Liver (tissue), 9 donors: ENCODE data around the gene PDGFC. TPM values are rescaled to one million over a fixed set of nuclear protein-coding genes. Genes with fewer than 3 reads are reported as not detected.

ENCODE experiments used
- DNase-seq: peaks from one replicate; pipeline ENCODE4 v3.0.0-alpha.2; 2017; ENCODE audit warnings: low spot score
- H3K27ac ChIP-seq, 2 donors: one replicate each; pipeline ENCODE4 v1.7.0; 2013; ENCODE audit warnings: inconsistent platforms in 2 of 2, low read length in 2 of 2, control low read depth in 1 of 2, low read depth in 1 of 2, mild to moderate bottlenecking in 1 of 2
- H3K27me3 ChIP-seq, 4 donors: one replicate each; pipeline versions ENCODE4 v1.6.1 to v1.7.0; 2013; ENCODE audit warnings: low read length in 3 of 4, inconsistent platforms in 1 of 4, mild to moderate bottlenecking in 1 of 4, moderate library complexity in 1 of 4; ENCODE audit not compliant: control insufficient read depth in 4 of 4, insufficient read depth in 4 of 4
- H3K36me3 ChIP-seq, 4 donors: one replicate each; pipeline versions ENCODE4 v1.6.1 to v1.7.0; 2013; ENCODE audit warnings: low read length in 3 of 4, mild to moderate bottlenecking in 3 of 4, low read depth in 1 of 4, moderate library complexity in 1 of 4; ENCODE audit not compliant: control insufficient read depth in 4 of 4, insufficient read depth in 3 of 4
- H3K4me1 ChIP-seq, 4 donors: one replicate each; pipeline versions ENCODE4 v1.6.1 to v1.7.0; 2013; ENCODE audit warnings: low read length in 3 of 4, mild to moderate bottlenecking in 3 of 4, moderate library complexity in 1 of 4; ENCODE audit not compliant: control insufficient read depth in 4 of 4, insufficient read depth in 4 of 4
- H3K4me3 ChIP-seq, 3 donors: one replicate each; pipeline versions ENCODE4 v1.6.1 to v1.7.0; 2013; ENCODE audit warnings: low read length in 3 of 3, control low read depth in 1 of 3, low read depth in 1 of 3, mild to moderate bottlenecking in 1 of 3
- H3K9ac ChIP-seq, 2 donors: one replicate each; pipeline ENCODE4 v1.7.0; 2013; ENCODE audit warnings: low read length in 2 of 2, mild to moderate bottlenecking in 2 of 2, moderate library complexity in 2 of 2, control low read depth in 1 of 2, low read depth in 1 of 2
- H3K9me3 ChIP-seq, 4 donors: one replicate each; pipeline versions ENCODE4 v1.6.1 to v1.7.0; 2013; ENCODE audit warnings: low read length in 3 of 4; ENCODE audit not compliant: control insufficient read depth in 4 of 4
- EGR1 ChIP-seq, 2 donors: IDR thresholded peaks; 2 replicates each; pipeline ENCODE4 v1.6.1; 2016 to 2018; ENCODE audit warnings: antibody characterized with exemption in 2 of 2, low read depth in 2 of 2
- HNF4A ChIP-seq, 2 donors: conservative IDR thresholded peaks; 2 replicates each; pipeline ENCODE4 v1.6.1; 2016; ENCODE audit warnings: antibody characterized with exemption in 2 of 2, mild to moderate bottlenecking in 2 of 2
- HNF4G ChIP-seq: IDR thresholded peaks from 2 replicates; pipeline ENCODE4 v1.6.1; 2016; ENCODE audit warnings: antibody characterized with exemption
- JUND ChIP-seq, 2 donors: IDR thresholded peaks; 2 replicates each; pipeline ENCODE4 v1.6.1; 2016; ENCODE audit warnings: antibody characterized with exemption in 2 of 2
- NR2F2 ChIP-seq: IDR thresholded peaks from 2 replicates; pipeline ENCODE4 v1.6.1; 2016; ENCODE audit warnings: antibody characterized with exemption
- RAD21 ChIP-seq, 2 donors: IDR thresholded peaks; 2 replicates each; pipeline ENCODE4 v1.6.1; 2016; ENCODE audit warnings: antibody characterized with exemption in 2 of 2, mild to moderate bottlenecking in 2 of 2
- RXRA ChIP-seq, 2 donors: IDR thresholded peaks; 2 replicates each; pipeline ENCODE4 v1.6.1; 2017 to 2018; ENCODE audit warnings: antibody characterized with exemption in 2 of 2, mild to moderate bottlenecking in 1 of 2
- SP1 ChIP-seq: IDR thresholded peaks from 2 replicates; pipeline ENCODE4 v1.6.1; 2018; ENCODE audit warnings: antibody characterized with exemption, mild to moderate bottlenecking
- TAF1 ChIP-seq: conservative IDR thresholded peaks from 2 replicates; pipeline ENCODE4 v1.6.1; 2016; ENCODE audit warnings: antibody characterized with exemption, mild to moderate bottlenecking
- WGBS: extraction: QIAGEN DNeasy Blood & Tissue Kit; methylation state at CpG from one replicate; pipeline ENCODE4 v1.1.7; 2013; 5-methylcytosine and 5-hydroxymethylcytosine counted together
- polyA plus RNA-seq, 2 donors: library from polyadenylated mRNA; stranded (reverse) in 1 of 2; unstranded in 1 of 2; fragments of 200-250 nt in 1 of 2; fragments of >200 nt in 1 of 2; fragmentation: Nextera tagmentation in 1 of 2; extraction: Ambion mirVana in 1 of 2; gene quantifications; one replicate each; pipeline versions ENCODE4 v1.2.1 to v1.2.3, GENCODE V29; 2013 to 2015
- total RNA-seq, 2 donors: library from RNA; depleted of rRNA; stranded (reverse); fragments of >200 nt; gene quantifications; one replicate each; pipeline ENCODE4 v1.2.3, GENCODE V29; 2014
- TF ChIP-seq, protein P1 (sequence below): IDR thresholded peaks from 2 replicates; pipeline ENCODE4 v1.6.1; 2016; ENCODE audit warnings: antibody characterized with exemption, mild to moderate bottlenecking
- TF ChIP-seq, protein P2 (sequence below): IDR thresholded peaks from 2 replicates; pipeline ENCODE4 v1.6.1; 2016; ENCODE audit warnings: antibody characterized with exemption
- TF ChIP-seq, protein P3 (sequence below): fragments of 150-350 bp; IDR thresholded peaks from 2 replicates; pipeline ENCODE4 v1.5.1; 2017; ENCODE audit warnings: improper control_type of control experiment, low read depth, low read length; ENCODE audit not compliant: missing input control
- TF ChIP-seq, protein P4 (sequence below): IDR thresholded peaks from 2 replicates; pipeline ENCODE4 v1.6.1; 2016; ENCODE audit warnings: antibody characterized with exemption
- donor health status: healthy.
- donor health status: healthy.
- donor health status: healthy.
- donor health status: healthy.
- donor health status: healthy.

Gene PDGFC
- total and polyA plus RNA-seq, 4 donors: 5.8 to 25.7 (median 9.7) TPM

DNA sequence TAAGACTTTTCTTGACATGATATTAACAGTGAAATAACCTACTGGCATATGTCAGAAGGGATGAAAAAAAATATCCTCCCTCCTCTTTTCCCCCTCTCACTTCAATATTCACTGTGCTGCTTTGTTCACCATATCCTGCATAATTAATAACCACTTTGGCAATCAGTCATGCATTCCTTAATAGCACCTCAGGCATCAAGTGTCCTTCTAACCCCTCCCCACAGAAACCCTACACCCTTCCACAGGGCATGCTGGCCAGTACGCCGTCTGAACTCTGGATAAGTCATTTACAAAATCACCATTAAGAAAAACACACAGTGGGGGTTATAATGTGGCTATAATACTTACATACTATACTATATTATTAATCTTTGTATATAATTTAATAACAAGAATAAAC lies 165.9 kb downstream of the PDGFC start:
- 92% methylated on average over 2 of the region's 2 CpGs for WGBS
- Histone ChIP-seq H3K36me3 (no peaks in the 10 kb centered on the region), H3K9me3 (no peaks in the 10 kb centered on the region), H3K27ac (no peak overlapping the region), H3K4me3 (no peak overlapping the region), H3K4me1 (no peaks in the 10 kb centered on the region), H3K27me3 (no peaks in the 10 kb centered on the region), H3K9ac (no peak overlapping the region)
- no peak for DNase-seq
- TF ChIP-seq TAF1: no peak
- TF ChIP-seq NR2F2: no peak
- TF ChIP-seq, protein P1, sequence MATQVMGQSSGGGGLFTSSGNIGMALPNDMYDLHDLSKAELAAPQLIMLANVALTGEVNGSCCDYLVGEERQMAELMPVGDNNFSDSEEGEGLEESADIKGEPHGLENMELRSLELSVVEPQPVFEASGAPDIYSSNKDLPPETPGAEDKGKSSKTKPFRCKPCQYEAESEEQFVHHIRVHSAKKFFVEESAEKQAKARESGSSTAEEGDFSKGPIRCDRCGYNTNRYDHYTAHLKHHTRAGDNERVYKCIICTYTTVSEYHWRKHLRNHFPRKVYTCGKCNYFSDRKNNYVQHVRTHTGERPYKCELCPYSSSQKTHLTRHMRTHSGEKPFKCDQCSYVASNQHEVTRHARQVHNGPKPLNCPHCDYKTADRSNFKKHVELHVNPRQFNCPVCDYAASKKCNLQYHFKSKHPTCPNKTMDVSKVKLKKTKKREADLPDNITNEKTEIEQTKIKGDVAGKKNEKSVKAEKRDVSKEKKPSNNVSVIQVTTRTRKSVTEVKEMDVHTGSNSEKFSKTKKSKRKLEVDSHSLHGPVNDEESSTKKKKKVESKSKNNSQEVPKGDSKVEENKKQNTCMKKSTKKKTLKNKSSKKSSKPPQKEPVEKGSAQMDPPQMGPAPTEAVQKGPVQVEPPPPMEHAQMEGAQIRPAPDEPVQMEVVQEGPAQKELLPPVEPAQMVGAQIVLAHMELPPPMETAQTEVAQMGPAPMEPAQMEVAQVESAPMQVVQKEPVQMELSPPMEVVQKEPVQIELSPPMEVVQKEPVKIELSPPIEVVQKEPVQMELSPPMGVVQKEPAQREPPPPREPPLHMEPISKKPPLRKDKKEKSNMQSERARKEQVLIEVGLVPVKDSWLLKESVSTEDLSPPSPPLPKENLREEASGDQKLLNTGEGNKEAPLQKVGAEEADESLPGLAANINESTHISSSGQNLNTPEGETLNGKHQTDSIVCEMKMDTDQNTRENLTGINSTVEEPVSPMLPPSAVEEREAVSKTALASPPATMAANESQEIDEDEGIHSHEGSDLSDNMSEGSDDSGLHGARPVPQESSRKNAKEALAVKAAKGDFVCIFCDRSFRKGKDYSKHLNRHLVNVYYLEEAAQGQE: no peak
- TF ChIP-seq HNF4A (conservative IDR thresholded peaks at IDR 0.05): no peak

DNA sequence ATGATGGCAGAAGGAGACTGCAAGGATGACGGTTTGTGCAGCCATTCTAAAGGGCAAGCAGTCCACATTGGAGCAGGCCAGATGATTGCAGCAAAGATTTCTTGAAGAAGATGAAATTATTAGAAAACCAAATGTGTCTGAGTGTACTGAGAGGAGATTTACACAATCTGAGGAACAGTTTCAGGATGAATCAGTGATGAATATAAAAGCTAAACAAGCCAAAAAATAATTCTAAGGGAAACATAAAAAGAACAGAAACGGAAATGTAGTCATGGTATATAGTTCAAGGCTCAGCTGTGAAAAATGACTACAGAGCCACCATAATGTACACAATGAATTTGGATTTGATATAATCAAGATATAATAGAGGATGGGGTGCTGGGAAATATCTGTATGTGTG lies 168.5 kb downstream of the PDGFC start:
- TF ChIP-seq HNF4G (no peak), SP1 (no peak), EGR1 (IDR thresholded peaks at IDR 0.05; ENCODE audit: low read depth in 2 of 2) (no peak)
- TF ChIP-seq, protein P1: no peak
- Histone ChIP-seq H3K4me1 (no peaks in the 10 kb centered on the region), H3K27me3 (no peaks in the 10 kb centered on the region), H3K9me3 (no peaks in the 10 kb centered on the region), H3K36me3 (no peaks in the 10 kb centered on the region), H3K27ac (no peak overlapping the region), H3K9ac (no peak overlapping the region), H3K4me3 (no peak overlapping the region)
- WGBS: 84% methylated on average over 2 of the region's 2 CpGs
- DNase-seq: no peak

DNA sequence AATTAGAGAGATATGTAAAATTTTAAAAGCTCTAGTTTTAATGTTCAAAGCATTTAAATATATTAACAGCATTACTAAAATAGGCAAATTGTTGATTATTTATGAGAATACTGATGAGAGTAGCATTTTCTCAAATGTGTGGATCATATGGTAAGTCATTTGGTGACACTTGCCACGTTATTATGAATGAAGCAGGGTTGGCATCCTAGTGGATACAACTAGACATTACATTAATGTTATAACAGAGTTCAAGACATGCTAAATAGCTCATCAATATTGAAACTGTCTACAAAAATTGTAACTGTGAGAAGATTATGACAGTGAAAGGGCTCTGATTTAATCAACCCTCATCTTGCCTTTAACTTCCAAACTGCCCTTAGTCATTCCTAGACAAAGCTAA lies 171.1 kb downstream of the PDGFC start:
- no peak overlapping the region for H3K27ac ChIP-seq
- 82% methylated on average over 1 of the region's 1 CpG for WGBS
- H3K9ac ChIP-seq: no peak overlapping the region
- H3K4me3 ChIP-seq: no peak overlapping the region
- DNase-seq: no peak
- H3K36me3 ChIP-seq: no peaks in the 10 kb centered on the region
- no peaks in the 10 kb centered on the region for H3K27me3 ChIP-seq
- H3K9me3 ChIP-seq: no peaks in the 10 kb centered on the region
- H3K4me1 ChIP-seq: no peaks in the 10 kb centered on the region
- TF ChIP-seq, protein P2, sequence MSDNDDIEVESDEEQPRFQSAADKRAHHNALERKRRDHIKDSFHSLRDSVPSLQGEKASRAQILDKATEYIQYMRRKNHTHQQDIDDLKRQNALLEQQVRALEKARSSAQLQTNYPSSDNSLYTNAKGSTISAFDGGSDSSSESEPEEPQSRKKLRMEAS: no peak
- TF ChIP-seq RXRA (IDR thresholded peaks at IDR 0.05) (no peak), HNF4A (conservative IDR thresholded peaks at IDR 0.05) (no peak), RAD21 (IDR thresholded peaks at IDR 0.05) (no peak), JUND (IDR thresholded peaks at IDR 0.05) (no peak)
- TF ChIP-seq, protein P3, sequence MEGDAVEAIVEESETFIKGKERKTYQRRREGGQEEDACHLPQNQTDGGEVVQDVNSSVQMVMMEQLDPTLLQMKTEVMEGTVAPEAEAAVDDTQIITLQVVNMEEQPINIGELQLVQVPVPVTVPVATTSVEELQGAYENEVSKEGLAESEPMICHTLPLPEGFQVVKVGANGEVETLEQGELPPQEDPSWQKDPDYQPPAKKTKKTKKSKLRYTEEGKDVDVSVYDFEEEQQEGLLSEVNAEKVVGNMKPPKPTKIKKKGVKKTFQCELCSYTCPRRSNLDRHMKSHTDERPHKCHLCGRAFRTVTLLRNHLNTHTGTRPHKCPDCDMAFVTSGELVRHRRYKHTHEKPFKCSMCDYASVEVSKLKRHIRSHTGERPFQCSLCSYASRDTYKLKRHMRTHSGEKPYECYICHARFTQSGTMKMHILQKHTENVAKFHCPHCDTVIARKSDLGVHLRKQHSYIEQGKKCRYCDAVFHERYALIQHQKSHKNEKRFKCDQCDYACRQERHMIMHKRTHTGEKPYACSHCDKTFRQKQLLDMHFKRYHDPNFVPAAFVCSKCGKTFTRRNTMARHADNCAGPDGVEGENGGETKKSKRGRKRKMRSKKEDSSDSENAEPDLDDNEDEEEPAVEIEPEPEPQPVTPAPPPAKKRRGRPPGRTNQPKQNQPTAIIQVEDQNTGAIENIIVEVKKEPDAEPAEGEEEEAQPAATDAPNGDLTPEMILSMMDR: no peak
- TF ChIP-seq, protein P1: no peak
- TF ChIP-seq, protein P4, sequence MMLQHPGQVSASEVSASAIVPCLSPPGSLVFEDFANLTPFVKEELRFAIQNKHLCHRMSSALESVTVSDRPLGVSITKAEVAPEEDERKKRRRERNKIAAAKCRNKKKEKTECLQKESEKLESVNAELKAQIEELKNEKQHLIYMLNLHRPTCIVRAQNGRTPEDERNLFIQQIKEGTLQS: no peak
